HFFc6 (cell line): ENCODE measurements around the gene COL9A3. TPM values are rescaled to one million over a fixed set of nuclear protein-coding genes. Genes with fewer than 3 reads are reported as not detected.

Experiments
- DNase-seq: peaks from one replicate; pipeline ENCODE4 v3.0.0-alpha.2; 2018
- H3K27ac Mint-ChIP-seq: 2 replicates; pipeline ENCODE4 v1.8.0; 2020; ENCODE audit warnings: mild to moderate bottlenecking, mixed read lengths
- H3K27me3 Mint-ChIP-seq: 2 replicates; pipeline ENCODE4 v1.8.0; 2021; ENCODE audit warnings: mild to moderate bottlenecking, moderate library complexity, mixed read lengths; ENCODE audit not compliant: insufficient read depth
- H3K36me3 Mint-ChIP-seq: 2 replicates; pipeline ENCODE4 v1.8.0; 2021; ENCODE audit warnings: low read depth, mixed read lengths
- H3K4me1 Mint-ChIP-seq: 2 replicates; pipeline ENCODE4 v1.8.0; 2020; ENCODE audit warnings: low read depth, mixed read lengths
- H3K4me3 Mint-ChIP-seq: 2 replicates; pipeline ENCODE4 v1.8.0; 2020; ENCODE audit warnings: mild to moderate bottlenecking, moderate library complexity, mixed read lengths
- H3K9me3 Mint-ChIP-seq: 2 replicates; pipeline ENCODE4 v1.8.0; 2020; ENCODE audit warnings: mild to moderate bottlenecking, mixed read lengths
- total RNA-seq, 6 experiments: library from RNA; stranded (reverse); fragmentation: NEBNext Ultra II Directional; extraction: Animal tissue kit (Norgen Biotek cat#: 25700); gene quantifications; 2 replicates in 1 of 6; 3 replicates in 5 of 6; pipeline ENCODE4 v1.2.3, GENCODE V29; 2021
- TF ChIP-seq, protein P1 (sequence below): fragments of 200-600 bp; sonication (generic); IDR thresholded peaks from 2 replicates; pipeline ENCODE4 v1.5.0; 2021; ENCODE audit warnings: antibody characterized with exemption, mild to moderate bottlenecking

The COL9A3 gene
- total RNA-seq, 6 experiments from 2014 or later, result 0.07 to 0.34 (median 0.09) TPM; not detected in 3

- Mint-ChIP-seq H3K4me3 (no peak overlapping the region), H3K4me1 (no peaks in the 10 kb centered on the region), H3K36me3 (no peaks in the 10 kb centered on the region), H3K27me3 (no peaks in the 10 kb centered on the region), H3K9me3 (no peaks in the 10 kb centered on the region), H3K27ac (no peak overlapping the region)
- DNase-seq, result no peak
- TF ChIP-seq, protein P1, sequence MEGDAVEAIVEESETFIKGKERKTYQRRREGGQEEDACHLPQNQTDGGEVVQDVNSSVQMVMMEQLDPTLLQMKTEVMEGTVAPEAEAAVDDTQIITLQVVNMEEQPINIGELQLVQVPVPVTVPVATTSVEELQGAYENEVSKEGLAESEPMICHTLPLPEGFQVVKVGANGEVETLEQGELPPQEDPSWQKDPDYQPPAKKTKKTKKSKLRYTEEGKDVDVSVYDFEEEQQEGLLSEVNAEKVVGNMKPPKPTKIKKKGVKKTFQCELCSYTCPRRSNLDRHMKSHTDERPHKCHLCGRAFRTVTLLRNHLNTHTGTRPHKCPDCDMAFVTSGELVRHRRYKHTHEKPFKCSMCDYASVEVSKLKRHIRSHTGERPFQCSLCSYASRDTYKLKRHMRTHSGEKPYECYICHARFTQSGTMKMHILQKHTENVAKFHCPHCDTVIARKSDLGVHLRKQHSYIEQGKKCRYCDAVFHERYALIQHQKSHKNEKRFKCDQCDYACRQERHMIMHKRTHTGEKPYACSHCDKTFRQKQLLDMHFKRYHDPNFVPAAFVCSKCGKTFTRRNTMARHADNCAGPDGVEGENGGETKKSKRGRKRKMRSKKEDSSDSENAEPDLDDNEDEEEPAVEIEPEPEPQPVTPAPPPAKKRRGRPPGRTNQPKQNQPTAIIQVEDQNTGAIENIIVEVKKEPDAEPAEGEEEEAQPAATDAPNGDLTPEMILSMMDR, result no peak
Observed at GRCh38 chr20:62825333-62825985, 8.6 kb downstream of the COL9A3 start.

GRCh38 chr20:62825986-62826645, 9.3 kb downstream of the COL9A3 start:
- no peaks in the 10 kb centered on the region for H3K9me3 Mint-ChIP-seq
- H3K4me1 Mint-ChIP-seq, result no peaks in the 10 kb centered on the region
- no peak overlapping the region for H3K4me3 Mint-ChIP-seq
- no peak overlapping the region for H3K27ac Mint-ChIP-seq
- no peaks in the 10 kb centered on the region for H3K27me3 Mint-ChIP-seq
- TF ChIP-seq, protein P1, result no peak
- no peak for DNase-seq
- no peaks in the 10 kb centered on the region for H3K36me3 Mint-ChIP-seq

- Mint-ChIP-seq H3K9me3 (no peaks in the 10 kb centered on the region), H3K4me3 (no peak overlapping the region), H3K4me1 (no peaks in the 10 kb centered on the region), H3K36me3 (no peaks in the 10 kb centered on the region), H3K27ac (no peak overlapping the region), H3K27me3 (no peaks in the 10 kb centered on the region)
- TF ChIP-seq, protein P1, result no peak
- DNase-seq, result no peak
Observed at GRCh38 chr20:62826646-62827310, 9.9 kb downstream of the COL9A3 start.

- Mint-ChIP-seq H3K27ac (no peak overlapping the region), H3K36me3 (no peaks in the 10 kb centered on the region), H3K9me3 (no peaks in the 10 kb centered on the region), H3K27me3 (no peaks in the 10 kb centered on the region), H3K4me1 (peaks cover 2% of the 10 kb centered on the region; the same call in 1 of the 2 replicates), H3K4me3 (no peak overlapping the region)
- no peak for DNase-seq
- TF ChIP-seq, protein P1, result no peak
Observed at GRCh38 chr20:62827311-62828038, 10.6 kb downstream of the COL9A3 start.

DNA sequence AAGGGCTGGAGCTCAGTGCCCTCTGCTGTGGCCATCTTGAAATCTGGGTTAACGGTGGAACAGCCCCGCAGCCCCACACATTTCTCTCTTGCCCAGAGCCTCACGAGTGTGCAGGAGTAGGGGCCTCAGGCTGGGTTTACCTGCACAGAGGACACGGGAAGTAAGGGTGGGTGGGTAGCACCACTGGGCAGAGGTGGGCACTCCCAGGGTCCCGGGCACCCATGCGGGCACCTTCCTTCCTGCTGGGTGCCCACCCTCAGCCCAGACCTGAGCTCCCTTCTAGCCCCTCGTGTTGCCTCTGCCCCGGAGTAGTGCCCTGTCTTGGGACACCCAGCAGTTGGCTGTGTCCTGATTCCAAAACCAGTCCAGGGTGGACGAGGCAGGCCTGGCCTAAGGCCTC, 11.2 kb downstream of the COL9A3 start:
- Mint-ChIP-seq H3K4me1 (peaks cover 6% of the 10 kb centered on the region; the same call in 1 of the 2 replicates), H3K27me3 (no peaks in the 10 kb centered on the region; the same call in 1 of the 2 replicates), H3K4me3 (no peak overlapping the region), H3K36me3 (no peaks in the 10 kb centered on the region), H3K27ac (no peak overlapping the region), H3K9me3 (no peaks in the 10 kb centered on the region)
- TF ChIP-seq, protein P1, result no peak
- no peak for DNase-seq
